NB4 (cell line): ENCODE measurements around the gene GLB1L.

Source experiments
- DNase-seq: peaks from one replicate; pipeline ENCODE4 v3.0.0; 2010; ENCODE audit warnings: low read depth
- H3K4me3 ChIP-seq: one replicate; pipeline ENCODE4 v1.5.1; 2011; ENCODE audit warnings: mild to moderate bottlenecking, low read depth, low read length, moderate library complexity
- CTCF ChIP-seq: IDR thresholded peaks from one replicate; pipeline ENCODE4 v1.5.1; 2012; ENCODE audit warnings: low read depth, low read length
- MAX ChIP-seq: IDR thresholded peaks from 2 replicates; pipeline ENCODE4 v1.6.1; 2011; ENCODE audit warnings: low read depth, low read length
- MYC ChIP-seq: IDR thresholded peaks from 2 replicates; pipeline ENCODE4 v1.6.1; 2011; ENCODE audit warnings: low read depth, low read length
- POLR2A ChIP-seq: IDR thresholded peaks from 2 replicates; pipeline ENCODE4 v1.6.1; 2011; ENCODE audit warnings: mild to moderate bottlenecking; ENCODE audit not compliant: insufficient read length; ENCODE audit errors: extremely low read depth

The GLB1L gene

GRCh38 chr2:219278655-219279150, 33.5 kb upstream of the GLB1L start:
- DNase-seq: no peak
- TF ChIP-seq POLR2A (no peak), CTCF (no peak), MYC (no peak), MAX (no peak)
- peak overlapping the region; percentile 56 for H3K4me3 ChIP-seq

- TF ChIP-seq CTCF (peak; percentile 98), MAX (no peak), POLR2A (no peak)
- peak; percentile 71 for DNase-seq
- H3K4me3 ChIP-seq: no peak overlapping the region
Measured at GRCh38 chr2:219277703-219278654, 32.7 kb upstream of the GLB1L start.

- no peak overlapping the region for H3K4me3 ChIP-seq
- TF ChIP-seq MYC: no peak
- no peak for TF ChIP-seq CTCF
- no peak for TF ChIP-seq POLR2A
- TF ChIP-seq MAX: no peak
- no peak for DNase-seq
Measured at GRCh38 chr2:219274361-219274921, 29.2 kb upstream of the GLB1L start.

GRCh38 chr2:219273937-219274336, 28.7 kb upstream of the GLB1L start:
- no peak for TF ChIP-seq MAX
- no peak for TF ChIP-seq CTCF
- TF ChIP-seq POLR2A: no peak
- no peak for TF ChIP-seq MYC
- no peak overlapping the region for H3K4me3 ChIP-seq
- DNase-seq: no peak

GRCh38 chr2:219272995-219273394, 27.8 kb upstream of the GLB1L start:
- no peak overlapping the region for H3K4me3 ChIP-seq
- TF ChIP-seq CTCF (no peak), POLR2A (no peak), MYC (no peak), MAX (no peak)
- DNase-seq: no peak
